ENCODE data around the gene WNT9B.
A peak's percentile ranks its signal among the peaks of the same experiment; 100 is the strongest.
"Not testable (repeated sequence)": the region's sequence is repeated elsewhere in the genome, so short reads cannot be mapped to it uniquely, and the experiment has no call there.

Gene WNT9B

GRCh38 chr17:46839211-46839610 is 12.2 kb upstream of the WNT9B start:
- Histone ChIP-seq H3K27me3 (ENCODE audit: insufficient read depth, poor library complexity, severe bottlenecking) (peaks cover 2% of the 10 kb centered on the region), H3K27ac (replicated peaks) (no peak overlapping the region), H3K4me3 (replicated peaks; ENCODE audit: insufficient read depth, low read length) (no peak overlapping the region)
- DNase-seq (ENCODE audit: low read depth in 1 of 2, low spot score in 1 of 2): no peak
- TF ChIP-seq, protein P1, sequence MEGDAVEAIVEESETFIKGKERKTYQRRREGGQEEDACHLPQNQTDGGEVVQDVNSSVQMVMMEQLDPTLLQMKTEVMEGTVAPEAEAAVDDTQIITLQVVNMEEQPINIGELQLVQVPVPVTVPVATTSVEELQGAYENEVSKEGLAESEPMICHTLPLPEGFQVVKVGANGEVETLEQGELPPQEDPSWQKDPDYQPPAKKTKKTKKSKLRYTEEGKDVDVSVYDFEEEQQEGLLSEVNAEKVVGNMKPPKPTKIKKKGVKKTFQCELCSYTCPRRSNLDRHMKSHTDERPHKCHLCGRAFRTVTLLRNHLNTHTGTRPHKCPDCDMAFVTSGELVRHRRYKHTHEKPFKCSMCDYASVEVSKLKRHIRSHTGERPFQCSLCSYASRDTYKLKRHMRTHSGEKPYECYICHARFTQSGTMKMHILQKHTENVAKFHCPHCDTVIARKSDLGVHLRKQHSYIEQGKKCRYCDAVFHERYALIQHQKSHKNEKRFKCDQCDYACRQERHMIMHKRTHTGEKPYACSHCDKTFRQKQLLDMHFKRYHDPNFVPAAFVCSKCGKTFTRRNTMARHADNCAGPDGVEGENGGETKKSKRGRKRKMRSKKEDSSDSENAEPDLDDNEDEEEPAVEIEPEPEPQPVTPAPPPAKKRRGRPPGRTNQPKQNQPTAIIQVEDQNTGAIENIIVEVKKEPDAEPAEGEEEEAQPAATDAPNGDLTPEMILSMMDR (IDR thresholded peaks at IDR 0.05; ENCODE audit: insufficient read depth, low read length): no peak
- TF ChIP-seq GABPA (IDR thresholded peaks at IDR 0.05; ENCODE audit: low read depth) (no peak), REST (IDR thresholded peaks at IDR 0.05; ENCODE audit: insufficient replicate concordance, low read depth) (no peak), POLR2AphosphoS5 (IDR thresholded peaks at IDR 0.05; ENCODE audit: low read depth) (no peak), SPI1 (IDR thresholded peaks at IDR 0.05; ENCODE audit: borderline replicate concordance, low read depth) (no peak)

GRCh38 chr17:46840596-46840995 is 10.8 kb upstream of the WNT9B start:
- not testable (repeated sequence) for H3K4me3 ChIP-seq (replicated peaks; ENCODE audit: insufficient read depth, low read length); H3K27ac ChIP-seq (replicated peaks); DNase-seq (ENCODE audit: low read depth in 1 of 2, low spot score in 1 of 2); H3K27me3 ChIP-seq (ENCODE audit: insufficient read depth, poor library complexity, severe bottlenecking)

GRCh38 chr17:46841561-46842379 is 9.6 kb upstream of the WNT9B start:
- DNase-seq (ENCODE audit: low read depth in 1 of 2, low spot score in 1 of 2): no peak
- TF ChIP-seq GABPA (IDR thresholded peaks at IDR 0.05; ENCODE audit: low read depth): no peak
- TF ChIP-seq POLR2AphosphoS5 (IDR thresholded peaks at IDR 0.05; ENCODE audit: low read depth): no peak
- no peak for TF ChIP-seq SPI1 (IDR thresholded peaks at IDR 0.05; ENCODE audit: borderline replicate concordance, low read depth)
- no peak for TF ChIP-seq REST (IDR thresholded peaks at IDR 0.05; ENCODE audit: insufficient replicate concordance, low read depth)
- TF ChIP-seq, protein P1 (IDR thresholded peaks at IDR 0.05; ENCODE audit: insufficient read depth, low read length): no peak
- H3K27ac ChIP-seq (replicated peaks): no peak overlapping the region
- no peak overlapping the region for H3K4me3 ChIP-seq (replicated peaks; ENCODE audit: insufficient read depth, low read length)
- H3K27me3 ChIP-seq (ENCODE audit: insufficient read depth, poor library complexity, severe bottlenecking): peaks cover 2% of the 10 kb centered on the region

DNA sequence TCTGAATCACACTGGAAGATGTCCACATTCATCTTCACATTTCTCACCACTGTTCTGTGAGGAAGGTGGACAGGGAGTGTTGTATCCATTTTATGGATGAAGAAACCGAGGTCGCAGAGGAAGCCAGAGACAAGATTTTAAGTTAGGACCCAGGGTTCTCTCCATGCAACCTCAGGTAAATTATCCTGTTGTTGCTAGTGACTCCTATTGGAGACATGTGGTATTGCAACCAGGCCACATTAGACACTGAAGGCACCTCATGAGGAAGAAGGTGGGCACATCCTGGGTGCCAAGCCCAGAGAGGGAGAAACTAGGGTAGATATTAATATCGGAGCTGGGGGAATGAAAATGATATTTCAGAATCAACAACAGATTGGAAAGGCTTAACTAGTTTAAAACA is 8.5 kb upstream of the WNT9B start:
- Histone ChIP-seq H3K4me3 (replicated peaks; ENCODE audit: insufficient read depth, low read length) (no peak overlapping the region), H3K27ac (replicated peaks) (no peak overlapping the region), H3K27me3 (ENCODE audit: insufficient read depth, poor library complexity, severe bottlenecking) (peaks cover 2% of the 10 kb centered on the region)
- TF ChIP-seq POLR2AphosphoS5 (IDR thresholded peaks at IDR 0.05; ENCODE audit: low read depth): no peak
- TF ChIP-seq GABPA (IDR thresholded peaks at IDR 0.05; ENCODE audit: low read depth): no peak
- TF ChIP-seq SPI1 (IDR thresholded peaks at IDR 0.05; ENCODE audit: borderline replicate concordance, low read depth): no peak
- TF ChIP-seq REST (IDR thresholded peaks at IDR 0.05; ENCODE audit: insufficient replicate concordance, low read depth): no peak
- TF ChIP-seq, protein P1 (IDR thresholded peaks at IDR 0.05; ENCODE audit: insufficient read depth, low read length): no peak
- peak in 1 of 2 experiments; percentile 16 for DNase-seq (ENCODE audit: low read depth in 1 of 2, low spot score in 1 of 2)

Measured in HL-60 (cell line).